Fibroblast of the aortic adventitia (primary cell): Measurements from ENCODE around the gene RNPS1. TPM values are rescaled to one million over a fixed set of nuclear protein-coding genes. Genes with fewer than 3 reads are reported as not detected.
A peak's percentile ranks its signal among the peaks of the same experiment; 100 is the strongest.

Source experiments
- DNase-seq: peaks from one replicate; pipeline ENCODE4 v3.0.0-alpha.2; 2010; ENCODE audit warnings: low read depth
- H3K4me3 ChIP-seq: 2 replicates; pipeline ENCODE4 v1.5.1; 2011; ENCODE audit warnings: low read depth, mild to moderate bottlenecking, control low read depth, low read length, moderate library complexity
- small RNA-seq: library from RNA; depleted of rRNA; stranded (forward); fragments of <200 nt; gene quantifications from one replicate; pipeline ENCODE3, GENCODE V24; 2012
- total RNA-seq: library from RNA; depleted of rRNA; stranded (reverse); fragments of >200 nt; gene quantifications from 2 replicates; pipeline ENCODE4 v1.2.3, GENCODE V29; 2012; ENCODE audit warnings: low replicate concordance
- TF ChIP-seq, protein P1 (sequence below): IDR thresholded peaks from 2 replicates; pipeline ENCODE4 v1.5.1; 2011; ENCODE audit warnings: mild to moderate bottlenecking, low read length, control low read depth, inconsistent platforms; ENCODE audit not compliant: insufficient read depth

The RNPS1 gene
- total RNA-seq, 1 donor, result 94.7 TPM

DNA sequence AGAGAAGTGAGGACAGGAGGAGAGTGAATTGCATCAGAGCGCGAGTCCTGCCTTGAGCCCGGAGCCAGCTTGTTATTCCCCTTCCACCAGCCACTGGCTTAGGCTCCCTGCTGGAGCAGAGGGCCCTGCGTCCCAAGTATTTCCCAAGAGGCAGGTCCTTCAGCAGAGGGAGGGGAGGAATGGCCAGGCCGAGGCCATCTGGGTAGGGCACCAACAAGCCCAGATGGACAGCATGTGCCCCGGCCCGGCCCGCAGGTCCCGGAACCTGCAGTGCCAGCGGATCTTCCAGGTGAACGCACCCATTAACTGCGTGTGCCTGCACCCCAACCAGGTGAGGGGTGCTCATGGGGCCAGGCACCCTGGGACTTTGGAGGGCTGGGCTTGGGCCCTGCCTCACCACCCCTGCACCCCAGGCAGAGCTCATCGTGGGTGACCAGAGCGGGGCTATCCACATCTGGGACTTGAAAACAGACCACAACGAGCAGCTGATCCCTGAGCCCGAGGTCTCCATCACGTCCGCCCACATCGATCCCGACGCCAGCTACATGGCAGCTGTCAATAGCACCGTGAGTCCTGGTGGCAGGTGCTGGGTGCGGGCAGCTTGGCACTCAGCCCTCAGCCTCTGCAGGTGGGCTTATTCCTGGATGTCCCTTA is 61.0 kb downstream of the RNPS1 start:
- no peak for DNase-seq
- TF ChIP-seq, protein P1, sequence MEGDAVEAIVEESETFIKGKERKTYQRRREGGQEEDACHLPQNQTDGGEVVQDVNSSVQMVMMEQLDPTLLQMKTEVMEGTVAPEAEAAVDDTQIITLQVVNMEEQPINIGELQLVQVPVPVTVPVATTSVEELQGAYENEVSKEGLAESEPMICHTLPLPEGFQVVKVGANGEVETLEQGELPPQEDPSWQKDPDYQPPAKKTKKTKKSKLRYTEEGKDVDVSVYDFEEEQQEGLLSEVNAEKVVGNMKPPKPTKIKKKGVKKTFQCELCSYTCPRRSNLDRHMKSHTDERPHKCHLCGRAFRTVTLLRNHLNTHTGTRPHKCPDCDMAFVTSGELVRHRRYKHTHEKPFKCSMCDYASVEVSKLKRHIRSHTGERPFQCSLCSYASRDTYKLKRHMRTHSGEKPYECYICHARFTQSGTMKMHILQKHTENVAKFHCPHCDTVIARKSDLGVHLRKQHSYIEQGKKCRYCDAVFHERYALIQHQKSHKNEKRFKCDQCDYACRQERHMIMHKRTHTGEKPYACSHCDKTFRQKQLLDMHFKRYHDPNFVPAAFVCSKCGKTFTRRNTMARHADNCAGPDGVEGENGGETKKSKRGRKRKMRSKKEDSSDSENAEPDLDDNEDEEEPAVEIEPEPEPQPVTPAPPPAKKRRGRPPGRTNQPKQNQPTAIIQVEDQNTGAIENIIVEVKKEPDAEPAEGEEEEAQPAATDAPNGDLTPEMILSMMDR, result no peak

DNA sequence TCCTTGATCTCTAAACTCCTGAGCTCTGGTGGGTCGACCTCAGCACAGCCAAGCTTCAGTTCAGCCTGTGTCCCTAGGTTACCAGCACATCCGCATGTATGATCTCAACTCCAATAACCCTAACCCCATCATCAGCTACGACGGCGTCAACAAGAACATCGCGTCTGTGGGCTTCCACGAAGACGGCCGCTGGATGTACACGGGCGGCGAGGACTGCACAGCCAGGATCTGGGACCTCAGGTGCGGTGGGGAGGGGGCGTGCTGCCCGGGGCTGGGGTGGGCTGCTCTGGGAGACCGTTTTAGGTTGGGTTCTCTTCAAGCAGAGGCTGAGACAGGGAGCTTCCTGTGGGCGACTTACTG is 61.5 kb downstream of the RNPS1 start:
- TF ChIP-seq, protein P1, result no peak
- no peak for DNase-seq
- H3K4me3 ChIP-seq, result peak overlapping the region; percentile 93

More for the DNA sequence above, 61.0 kb downstream of the RNPS1 start:
- H3K4me3 ChIP-seq, result peak overlapping the region; percentile 93

DNA sequence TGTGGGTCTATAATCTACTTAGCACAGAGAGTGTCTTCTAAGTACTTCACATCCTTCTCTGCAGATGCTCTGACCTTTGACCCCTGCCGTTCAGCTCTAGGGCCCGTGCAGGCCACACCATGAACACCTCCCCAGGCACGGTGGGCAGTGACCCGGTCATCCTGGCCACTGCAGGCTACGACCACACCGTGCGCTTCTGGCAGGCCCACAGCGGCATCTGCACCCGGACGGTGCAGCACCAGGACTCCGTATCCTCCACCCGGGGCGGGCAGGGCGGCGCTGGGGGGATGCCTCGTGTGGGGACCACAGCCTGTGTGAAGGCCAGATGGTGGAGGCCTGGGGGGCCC is 62.0 kb downstream of the RNPS1 start:
- H3K4me3 ChIP-seq, result peak overlapping the region; percentile 93
- TF ChIP-seq, protein P1, result no peak
- DNase-seq, result no peak

DNA sequence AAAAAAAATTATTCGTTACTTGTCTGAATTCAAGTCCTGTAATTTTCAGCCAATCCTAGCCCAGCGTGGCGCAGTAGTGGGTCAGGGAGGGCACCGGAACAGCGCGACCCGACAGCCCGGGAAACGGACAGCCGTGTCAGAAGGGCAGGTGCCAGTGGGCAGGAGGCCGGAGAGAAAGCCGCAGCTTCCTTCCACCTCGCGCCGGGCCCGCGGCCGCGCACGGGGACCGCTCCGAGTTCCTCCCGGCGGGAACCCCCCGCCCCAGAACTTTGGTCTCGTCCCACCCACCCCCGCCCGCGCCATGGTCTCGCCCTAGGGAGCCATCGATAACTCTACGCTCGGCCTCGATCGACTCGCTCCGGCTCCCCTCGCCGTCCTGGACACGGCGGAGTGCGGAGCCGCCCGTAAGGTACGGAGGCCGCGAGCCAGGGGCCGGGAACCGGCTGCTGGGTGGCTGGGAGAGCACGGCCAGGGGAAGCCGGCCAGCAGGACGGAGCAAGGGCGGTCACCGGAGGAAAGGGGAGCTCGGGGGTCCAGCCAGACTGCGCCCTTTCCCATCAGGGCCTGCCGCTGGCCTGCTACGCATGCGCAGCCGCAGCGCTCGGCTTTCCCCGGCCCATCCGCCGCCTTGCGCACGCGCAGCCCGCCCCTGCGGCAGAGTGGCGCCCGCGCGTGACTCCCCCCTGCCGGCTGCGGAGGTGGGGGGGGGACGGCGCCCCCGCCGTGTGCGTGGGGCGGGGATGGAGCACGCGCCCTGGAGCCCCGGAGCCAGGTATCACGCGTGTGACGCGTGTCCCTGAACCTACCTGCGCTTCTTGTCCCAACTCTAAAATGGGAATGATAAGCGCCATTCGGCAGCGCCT is 62.6 kb downstream of the RNPS1 start, which contains the start of gene MLST8:
Gene MLST8 (plus strand): TSS at position 351 of the 863 bp plus-strand sequence. CDS start 632 bp downstream, outside the sequence.
- TF ChIP-seq, protein P1, result no peak
- peak within 1 kb of the TSS; percentile 93 for H3K4me3 ChIP-seq
- DNase-seq, result peak; percentile 87

DNA sequence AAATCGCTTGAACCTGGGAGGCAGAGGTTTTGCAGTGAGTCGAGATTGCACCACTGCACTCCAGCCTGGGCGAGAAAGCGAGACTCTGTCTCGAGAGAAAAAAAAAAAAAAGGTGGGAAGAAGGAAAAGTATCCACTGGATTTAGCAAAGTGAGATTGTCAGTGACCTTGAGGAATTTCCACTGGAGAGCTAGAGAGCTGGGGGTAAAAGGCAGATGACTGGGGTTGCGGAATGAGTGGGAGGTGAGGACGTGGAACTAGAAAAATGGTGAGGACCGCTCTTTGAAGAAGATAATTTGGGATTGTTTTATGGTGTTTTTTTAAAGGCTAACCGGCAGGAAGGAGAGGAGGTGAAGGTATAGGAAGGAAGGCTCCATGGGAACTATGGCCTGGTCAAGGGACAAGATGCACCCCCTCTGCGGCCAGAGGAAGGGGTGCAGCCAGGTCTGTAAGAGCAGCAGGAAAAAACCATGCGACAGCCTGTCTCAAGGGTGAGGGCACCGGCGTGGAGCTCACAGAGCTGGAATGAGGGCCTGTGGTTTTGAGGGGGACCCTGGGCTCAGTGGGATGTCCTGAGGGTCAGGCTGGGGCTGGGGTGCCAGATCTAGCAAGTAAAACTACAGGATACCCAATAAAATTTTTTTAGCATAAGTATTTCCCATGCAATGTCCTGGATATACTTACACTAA is 63.4 kb downstream of the RNPS1 start:
- TF ChIP-seq, protein P1, result no peak
- no peak for DNase-seq
- peak overlapping the region; percentile 93 for H3K4me3 ChIP-seq

Small RNAs within 50 kb of the gene (small RNA-seq; reads per million reads assigned to genes)
- gene MIR3677 (0.19 reads per million), gene MIR4717 (not detected)

Other genes with a start within 250 kb of the RNPS1 start
- gene NPW, start 248.3 kb downstream of the RNPS1 start, total RNA-seq, result 0.45 TPM in 1 of 2 replicates, not detected in the other
- gene NHERF2, start 241.2 kb downstream of the RNPS1 start, total RNA-seq, result 11.5 and 26.3 TPM in 2 replicates
- gene NTHL1, start 220.3 kb downstream of the RNPS1 start, total RNA-seq, result 18.8 and 36.1 TPM in 2 replicates
- gene TSC2, start 220.1 kb downstream of the RNPS1 start, total RNA-seq, result 58.7 and 145 TPM in 2 replicates
- 118 and 166 TPM in 2 replicates for gene PKD1, start 132.2 kb downstream of the RNPS1 start, total RNA-seq
- gene RAB26, start 119.5 kb downstream of the RNPS1 start, total RNA-seq, result 0.27 and 3.6 TPM in 2 replicates
- 64.3 and 91.0 TPM in 2 replicates for gene TRAF7, start 112.3 kb downstream of the RNPS1 start, total RNA-seq
- gene CASKIN1, start 71.5 kb downstream of the RNPS1 start, total RNA-seq, result 0.18 TPM in 1 of 2 replicates, not detected in the other
- gene MLST8, start 62.7 kb downstream of the RNPS1 start, total RNA-seq, result 27.4 and 30.8 TPM in 2 replicates
- gene BRICD5, start 57.3 kb downstream of the RNPS1 start, total RNA-seq, result 0.57 and 2.4 TPM in 2 replicates
- 7.6 and 11.3 TPM in 2 replicates for gene PGP, start 53.3 kb downstream of the RNPS1 start, total RNA-seq
- 18.7 and 41.7 TPM in 2 replicates for gene E4F1, start 44.5 kb downstream of the RNPS1 start, total RNA-seq
- 0.16 and 0.63 TPM in 2 replicates for gene DNASE1L2, start 31.7 kb downstream of the RNPS1 start, total RNA-seq
- gene ECI1, start 16.5 kb downstream of the RNPS1 start, total RNA-seq, result 34.9 and 41.1 TPM in 2 replicates
- gene ABCA3, start 72.6 kb upstream of the RNPS1 start, total RNA-seq, result 1.8 and 2.4 TPM in 2 replicates
- gene CCNF, start 161.3 kb upstream of the RNPS1 start, total RNA-seq, result 2.2 and 21.1 TPM in 2 replicates
- gene TEDC2, start 192.0 kb upstream of the RNPS1 start, total RNA-seq, result 1.9 and 11.7 TPM in 2 replicates
- gene NTN3, start 203.2 kb upstream of the RNPS1 start, total RNA-seq, result 0.45 and 2.8 TPM in 2 replicates
- 11.9 and 16.1 TPM in 2 replicates for gene TBC1D24, start 207.0 kb upstream of the RNPS1 start, total RNA-seq
- gene ATP6V0C, start 245.8 kb upstream of the RNPS1 start, total RNA-seq, result 5.3 and 48.9 TPM in 2 replicates